IMR-90 (cell line): Measurements from ENCODE around the gene NSUN7. TPM values are rescaled to one million over a fixed set of nuclear protein-coding genes. Genes with fewer than 3 reads are reported as not detected.

Experiments
- ATAC-seq: fragments of 200-7000 bp; cut with Tn5 transposase; 2 replicates; pipeline ENCODE4 v1.9.1; 2020; ENCODE audit warnings: low read depth, mild to moderate bottlenecking, moderate library complexity
- BruUV-seq: library from RNA; stranded (reverse); fragments of 400-500 nt; replicated peaks from 2 replicates; lab custom pipeline; 2021; lab: Mats Ljungman, UMichigan
- CTCF ChIA-PET: fragments of 300-600 bp; formaldehyde crosslinking; extraction: SDS; loops from one replicate; lab custom pipeline; 2021; ENCODE audit warnings: antibody characterized with exemption; lab: Yijun Ruan, JAX
- POLR2A ChIA-PET: fragments of 300-600 bp; sonication (Branson Sonifier 250); formaldehyde crosslinking; loops from one replicate; lab custom pipeline; 2022; ENCODE audit warnings: antibody characterized with exemption; ENCODE audit not compliant: unreplicated experiment; lab: Charles Lee
- DNase-seq: peaks from one replicate; pipeline ENCODE4 v3.0.0; 2013
- H2AFZ ChIP-seq: replicated peaks from 2 replicates; pipeline ENCODE3; 2013; ENCODE audit warnings: low read length, mild to moderate bottlenecking; ENCODE audit not compliant: poor library complexity
- H2AK5ac ChIP-seq: 2 replicates; pipeline ENCODE4 v1.6.1; 2013; ENCODE audit warnings: low read depth, low read length, inconsistent platforms
- H2AK9ac ChIP-seq: replicated peaks from 2 replicates; pipeline ENCODE3; 2013; ENCODE audit warnings: mild to moderate bottlenecking, low read depth, low read length, moderate library complexity; ENCODE audit not compliant: poor library complexity
- H2BK120ac ChIP-seq: 2 replicates; pipeline ENCODE4 v1.6.1; 2013; ENCODE audit warnings: low read depth, low read length, inconsistent platforms
- H2BK15ac ChIP-seq: 3 replicates; pipeline ENCODE4 v1.6.1; 2013; ENCODE audit warnings: low read depth, low read length, inconsistent platforms
- H2BK20ac ChIP-seq: 2 replicates; pipeline ENCODE4 v1.6.1; 2013; ENCODE audit warnings: low read depth, mild to moderate bottlenecking, inconsistent platforms, low read length, moderate library complexity
- H2BK5ac ChIP-seq: 2 replicates; pipeline ENCODE4 v1.6.1; 2013; ENCODE audit warnings: mild to moderate bottlenecking, low read depth, low read length, inconsistent platforms; ENCODE audit not compliant: poor library complexity, severe bottlenecking
- H3K14ac ChIP-seq: replicated peaks from 2 replicates; pipeline ENCODE4 v1.6.1; 2013; ENCODE audit warnings: low read depth, low read length, inconsistent platforms
- H3K18ac ChIP-seq: 2 replicates; pipeline ENCODE4 v1.6.1; 2013; ENCODE audit warnings: low read depth, low read length, control low read depth
- H3K23ac ChIP-seq: 2 replicates; pipeline ENCODE4 v1.6.1; 2013; ENCODE audit warnings: low read depth, low read length, inconsistent platforms
- H3K27ac ChIP-seq: 2 replicates; pipeline ENCODE4 v1.5.1; 2013; ENCODE audit warnings: mild to moderate bottlenecking, control low read depth, low read length; ENCODE audit not compliant: insufficient read depth
- H3K27me3 ChIP-seq: 2 replicates; pipeline ENCODE4 v1.6.1; 2013; ENCODE audit warnings: low read length; ENCODE audit not compliant: control insufficient read depth, insufficient read depth
- H3K36me3 ChIP-seq: 2 replicates; pipeline ENCODE4 v1.6.1; 2013; ENCODE audit warnings: low read length, mixed read lengths; ENCODE audit not compliant: control insufficient read depth, insufficient read depth
- H3K4ac ChIP-seq: 2 replicates; pipeline ENCODE4 v1.6.1; 2013; ENCODE audit warnings: low read depth, low read length, inconsistent platforms
- H3K4me1 ChIP-seq: 2 replicates; pipeline ENCODE4 v1.6.1; 2013; ENCODE audit warnings: low read length, mixed read lengths; ENCODE audit not compliant: control insufficient read depth, insufficient read depth
- H3K4me2 ChIP-seq: 2 replicates; pipeline ENCODE4 v1.6.1; 2013; ENCODE audit warnings: low read depth, mild to moderate bottlenecking, control low read depth, low read length, moderate library complexity
- H3K4me3 ChIP-seq: 2 replicates; pipeline ENCODE4 v1.5.1; 2013; ENCODE audit warnings: low read depth, mild to moderate bottlenecking, control low read depth, low read length, moderate library complexity; ENCODE audit not compliant: insufficient read depth
- H3K56ac ChIP-seq: 2 replicates; pipeline ENCODE4 v1.6.1; 2013; ENCODE audit warnings: low read length, inconsistent platforms; ENCODE audit not compliant: insufficient read depth; ENCODE audit errors: extremely low read depth
- H3K79me1 ChIP-seq, 2 experiments: 2 replicates each; pipeline ENCODE4 v1.6.1; 2013; ENCODE audit warnings: low read length in 2 of 2, inconsistent platforms in 1 of 2, low read depth in 1 of 2
- H3K9ac ChIP-seq: 2 replicates; pipeline ENCODE4 v1.6.1; 2013; ENCODE audit warnings: low read depth, low read length, control low read depth
- H3K9me1 ChIP-seq: 2 replicates; pipeline ENCODE4 v1.6.1; 2013; ENCODE audit warnings: low read length, inconsistent platforms; ENCODE audit not compliant: insufficient read depth
- H3K9me3 ChIP-seq: 2 replicates; pipeline ENCODE4 v1.6.1; 2013; ENCODE audit warnings: low read length; ENCODE audit not compliant: control insufficient read depth, insufficient read depth
- H4K20me1 ChIP-seq: 2 replicates; pipeline ENCODE4 v1.6.1; 2013; ENCODE audit warnings: low read length, inconsistent platforms; ENCODE audit not compliant: insufficient read depth
- H4K5ac ChIP-seq: 2 replicates; pipeline ENCODE4 v1.6.1; 2013; ENCODE audit warnings: mild to moderate bottlenecking, low read depth, low read length, control low read depth
- H4K8ac ChIP-seq, 2 experiments: 2 replicates each; pipeline ENCODE4 v1.6.1; 2013; ENCODE audit warnings: low read depth in 2 of 2, low read length in 2 of 2, control low read depth in 1 of 2, inconsistent platforms in 1 of 2
- H4K91ac ChIP-seq: 2 replicates; pipeline ENCODE4 v1.6.1; 2013; ENCODE audit warnings: low read depth, low read length, inconsistent platforms; ENCODE audit not compliant: insufficient read depth
- BHLHE40 ChIP-seq: fragments of 150-350 bp; IDR thresholded peaks from 2 replicates; pipeline ENCODE4 v1.6.1; 2016; ENCODE audit warnings: mild to moderate bottlenecking, low read depth, low read length
- FOS ChIP-seq: fragments of 150-350 bp; IDR thresholded peaks from 2 replicates; pipeline ENCODE4 v1.6.1; 2016; ENCODE audit warnings: low read depth, low read length
- MAFK ChIP-seq: IDR thresholded peaks from 2 replicates; pipeline ENCODE4 v1.6.1; 2012; ENCODE audit warnings: low read depth, low read length, improper control_type of control experiment
- MAZ ChIP-seq: IDR thresholded peaks from 2 replicates; pipeline ENCODE4 v1.6.1; 2012; ENCODE audit warnings: low read depth, mild to moderate bottlenecking, low read length, improper control_type of control experiment, moderate library complexity, borderline replicate concordance
- NFE2L2 ChIP-seq: fragments of 150-350 bp; IDR thresholded peaks from 2 replicates; pipeline ENCODE4 v1.6.1; 2016; ENCODE audit warnings: low read depth, mild to moderate bottlenecking, low read length
- WGBS, 2 experiments: methylation state at CpG; one replicate each; pipeline versions ENCODE4 v1.1.5 to v1.1.7; 2013; ENCODE audit warnings: missing lambda C conversion rate in 2 of 2; ENCODE audit not compliant: insufficient read length in 1 of 2; ENCODE audit errors: extremely low coverage in 2 of 2; 5-methylcytosine and 5-hydroxymethylcytosine counted together
- dilution Hi-C: fragments of 300-500 bp; cut with HindIII; formaldehyde crosslinking; loops from one replicate; pipeline ENCODE4 v1.14.3; 2018; ENCODE audit warnings: low sequenced_read_pairs; ENCODE audit not compliant: unreplicated experiment
- in situ Hi-C: fragments of 300-500 bp; cut with MboI; formaldehyde crosslinking; loops from 3 replicates; pipeline ENCODE4 v1.14.3; 2019; ENCODE audit warnings: low sequenced_read_pairs, inconsistent platforms, mixed read lengths
- intact Hi-C: fragments of 100-400 bp; cut with micrococcal nuclease; formaldehyde crosslinking; loops from 2 replicates; pipeline ENCODE4 v1.10.0; 2022
- polyA plus RNA-seq, 3 experiments: library from polyadenylated mRNA; depleted of rRNA; stranded (reverse); fragments of >200 nt; gene quantifications; 2 replicates each; pipeline ENCODE4 v1.2.3, GENCODE V29; 2012; ENCODE audit warnings: low replicate concordance in 1 of 3
- total RNA-seq: library from RNA; depleted of rRNA; stranded (reverse); fragments of >200 nt; gene quantifications from 2 replicates; pipeline ENCODE4 v1.2.3, GENCODE V29; 2012

NSUN7 gene
- total and polyA plus RNA-seq, 2 of the 4 experiments (the other 2 are of a cell fraction): not detected

- Histone ChIP-seq H4K20me1 (no peaks in the 10 kb centered on the region), H3K4me2 (no peak overlapping the region), H3K14ac (no peak overlapping the region), H2BK15ac (no peak overlapping the region), H3K4me1 (no peaks in the 10 kb centered on the region), H2AK5ac (no peak overlapping the region), H2BK120ac (no peak overlapping the region), H2AK9ac (no peak overlapping the region), H3K4me3 (no peak overlapping the region), H3K27ac (no peak overlapping the region), H3K9me3 (no peaks in the 10 kb centered on the region), H3K18ac (no peak overlapping the region), H3K9ac (no peak overlapping the region), H4K5ac (no peak overlapping the region), H3K27me3 (no peaks in the 10 kb centered on the region), H3K56ac (no peak overlapping the region), H3K23ac (no peak overlapping the region), H2BK5ac (no peak overlapping the region), H3K9me1 (peaks cover 13% of the 10 kb centered on the region; the same call in 1 of the 2 replicates), H3K4ac (no peak overlapping the region), H3K36me3 (no peaks in the 10 kb centered on the region), H4K91ac (no peak overlapping the region), H2BK20ac (no peak overlapping the region), H4K8ac (no peak overlapping the region), H2AFZ (no peak overlapping the region), H3K79me1 (peaks cover 3 to 7% of the 10 kb centered on the region in 2 experiments; a peak in 3 of 4 replicates)
- ATAC-seq (no peak), DNase-seq (no peak)
- 79% methylated on average over 2 of the region's 6 CpGs; no CpG with 5 or more reads in 1 of the 2 experiments for WGBS, 2 experiments
- no TSS peak for BruUV-seq
- CTCF ChIA-PET: no interaction called here
- dilution Hi-C loops (no loop called here), intact Hi-C loops (no loop called here), in situ Hi-C loops (no loop called here)
- POLR2A ChIA-PET: no interaction called here
- TF ChIP-seq FOS (no peak), NFE2L2 (no peak), MAZ (no peak), BHLHE40 (no peak), MAFK (no peak)
These were observed 94.5 kb downstream of the NSUN7 start for GRCh38 chr4:40844261-40844660.
